ENCODE measurements around the gene CXCL9. TPM values are rescaled to one million over a fixed set of nuclear protein-coding genes. Genes with fewer than 3 reads are reported as not detected.

The CXCL9 gene
- total RNA-seq, 4 donors from 2014 or later = 0.35 to 5.0 (median 0.94) TPM; not detected in 1

- H3K36me3 ChIP-seq = no peaks in the 10 kb centered on the region
- H3K4me1 ChIP-seq = peaks cover 0 to 14% (median 0%) of the 10 kb centered on the region in 4 donors
- DNase-seq = no peak
- no peaks in the 10 kb centered on the region for H3K27me3 ChIP-seq
- no peak overlapping the region for H3K4me3 ChIP-seq
- no peak for TF ChIP-seq POLR2A (IDR thresholded peaks at IDR 0.05)
- H3K27ac ChIP-seq = no peak overlapping the region
- no peaks in the 10 kb centered on the region for H3K9me3 ChIP-seq
These were observed 3.3 kb upstream of the CXCL9 start for GRCh38 chr4:76010576-76010975.

GRCh38 chr4:76009311-76009710 lies 2.0 kb upstream of the CXCL9 start:
- H3K27ac ChIP-seq = no peak overlapping the region
- H3K4me1 ChIP-seq = peaks cover 0 to 14% (median 0%) of the 10 kb centered on the region in 4 donors
- no peaks in the 10 kb centered on the region for H3K9me3 ChIP-seq
- H3K4me3 ChIP-seq = no peak overlapping the region
- no peak for TF ChIP-seq CTCF (IDR thresholded peaks at IDR 0.05)
- TF ChIP-seq POLR2A (IDR thresholded peaks at IDR 0.05) = no peak
- no peak for DNase-seq
- no peaks in the 10 kb centered on the region for H3K36me3 ChIP-seq
- H3K27me3 ChIP-seq = no peaks in the 10 kb centered on the region

GRCh38 chr4:76003620-76004019 lies 3.7 kb downstream of the CXCL9 start:
- no peak for DNase-seq
- no peaks in the 10 kb centered on the region for H3K36me3 ChIP-seq

GRCh38 chr4:76003035-76003434 lies 4.3 kb downstream of the CXCL9 start:
- no peak for TF ChIP-seq CTCF (IDR thresholded peaks at IDR 0.05)
- TF ChIP-seq POLR2A (IDR thresholded peaks at IDR 0.05) = no peak
- H3K9me3 ChIP-seq = no peaks in the 10 kb centered on the region
- H3K4me1 ChIP-seq = no peaks in the 10 kb centered on the region
- H3K4me3 ChIP-seq = no peak overlapping the region
- DNase-seq = no peak
- no peak overlapping the region for H3K27ac ChIP-seq
- H3K36me3 ChIP-seq = no peaks in the 10 kb centered on the region
- H3K27me3 ChIP-seq = no peaks in the 10 kb centered on the region

More at GRCh38 chr4:76003620-76004019, 3.7 kb downstream of the CXCL9 start:
- Histone ChIP-seq H3K4me1 (no peaks in the 10 kb centered on the region), H3K27ac (no peak overlapping the region), H3K9me3 (no peaks in the 10 kb centered on the region), H3K4me3 (no peak overlapping the region), H3K27me3 (no peaks in the 10 kb centered on the region)
- no peak for TF ChIP-seq CTCF (IDR thresholded peaks at IDR 0.05)
- TF ChIP-seq POLR2A (IDR thresholded peaks at IDR 0.05) = no peak

GRCh38 chr4:76002176-76002575 lies 5.1 kb downstream of the CXCL9 start:
- Histone ChIP-seq H3K27ac (no peak overlapping the region), H3K9me3 (no peaks in the 10 kb centered on the region), H3K36me3 (no peaks in the 10 kb centered on the region), H3K4me3 (no peak overlapping the region), H3K4me1 (no peaks in the 10 kb centered on the region), H3K27me3 (no peaks in the 10 kb centered on the region)
- no peak for DNase-seq
- no peak for TF ChIP-seq POLR2A (IDR thresholded peaks at IDR 0.05)
- no peak for TF ChIP-seq CTCF (IDR thresholded peaks at IDR 0.05)

GRCh38 chr4:76001700-76002099 lies 5.6 kb downstream of the CXCL9 start:
- TF ChIP-seq CTCF (IDR thresholded peaks at IDR 0.05) (no peak), POLR2A (IDR thresholded peaks at IDR 0.05) (no peak)
- DNase-seq = no peak
- H3K4me1 ChIP-seq = no peaks in the 10 kb centered on the region
- no peaks in the 10 kb centered on the region for H3K36me3 ChIP-seq
- no peak overlapping the region for H3K4me3 ChIP-seq
- no peak overlapping the region for H3K27ac ChIP-seq
- no peaks in the 10 kb centered on the region for H3K9me3 ChIP-seq
- no peaks in the 10 kb centered on the region for H3K27me3 ChIP-seq
